ENCODE results near the gene CNKSR1. TPM values are rescaled to one million over a fixed set of nuclear protein-coding genes. Genes with fewer than 3 reads are reported as not detected.
A peak's percentile ranks its signal among the peaks of the same experiment; 100 is the strongest.

Gene CNKSR1
- total RNA-seq, 1 experiment from 2014 or later = 35.5 TPM

DNA sequence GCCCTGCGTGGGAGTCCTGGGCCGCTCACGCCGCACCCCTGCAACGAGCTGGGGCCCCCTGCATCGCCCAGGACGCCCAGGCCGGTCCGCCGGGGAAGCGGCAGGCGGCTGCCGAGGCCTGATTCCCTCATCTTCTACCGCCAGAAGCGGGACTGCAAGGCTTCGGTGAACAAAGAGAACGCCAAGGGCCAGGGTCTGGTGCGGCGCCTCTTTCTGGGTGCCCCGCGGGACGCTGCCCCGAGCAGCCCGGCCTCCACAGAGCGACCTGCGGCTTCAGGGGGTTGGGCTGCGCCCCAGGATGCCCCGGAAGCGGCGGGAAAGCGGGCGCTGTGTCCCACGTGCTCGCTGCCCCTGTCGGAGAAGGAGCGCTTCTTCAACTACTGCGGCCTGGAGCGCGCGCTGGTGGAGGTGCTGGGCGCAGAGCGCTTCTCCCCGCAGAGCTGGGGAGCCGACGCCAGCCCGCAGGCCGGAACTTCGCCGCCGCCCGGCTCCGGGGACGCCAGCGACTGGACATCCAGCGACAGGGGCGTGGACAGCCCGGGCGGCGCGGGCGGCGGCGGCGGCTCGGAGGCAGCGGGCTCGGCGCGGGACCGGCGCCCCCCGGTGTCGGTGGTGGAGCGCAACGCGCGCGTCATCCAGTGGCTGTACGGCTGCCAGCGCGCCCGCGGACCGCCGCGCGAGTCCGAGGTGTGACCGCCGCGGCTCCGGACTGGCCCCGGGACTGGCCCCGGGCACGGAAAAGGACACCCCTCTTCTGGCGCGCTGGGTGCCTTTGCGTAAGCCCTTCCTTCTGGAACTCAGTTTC is 15.7 kb upstream of the CNKSR1 start:
- DNase-seq (ENCODE audit: unreplicated experiment) = no peak
- ChIA-PET CTCF (interaction anchor here (1.1 to 2.0 kb wide), 3 partner anchors 8 to 72 kb away, joined by 3 to 6 read pairs (median 4); partner anchors contain the start of genes CEP85 and ZNF593), POLR2A (interaction anchor here (1.2 kb wide), 1 partner anchor 126 kb away, joined by 3 read pairs; no protein-coding TSS in a partner anchor)
- Mint-ChIP-seq H3K27ac (ENCODE audit: low read depth, unreplicated experiment) (no peak overlapping the region), H3K4me3 (ENCODE audit: unreplicated experiment) (peak overlapping the region; percentile 26), H3K4me1 (ENCODE audit: insufficient read depth, unreplicated experiment) (no peaks in the 10 kb centered on the region), H3K9me3 (ENCODE audit: unreplicated experiment) (no peaks in the 10 kb centered on the region), H3K27me3 (ENCODE audit: insufficient read depth, unreplicated experiment) (no peaks in the 10 kb centered on the region), H3K36me3 (ENCODE audit: insufficient read depth, unreplicated experiment) (no peaks in the 10 kb centered on the region)
- no TSS peak for BruUV-seq (replicated peaks)
- TF ChIP-seq, protein P1, sequence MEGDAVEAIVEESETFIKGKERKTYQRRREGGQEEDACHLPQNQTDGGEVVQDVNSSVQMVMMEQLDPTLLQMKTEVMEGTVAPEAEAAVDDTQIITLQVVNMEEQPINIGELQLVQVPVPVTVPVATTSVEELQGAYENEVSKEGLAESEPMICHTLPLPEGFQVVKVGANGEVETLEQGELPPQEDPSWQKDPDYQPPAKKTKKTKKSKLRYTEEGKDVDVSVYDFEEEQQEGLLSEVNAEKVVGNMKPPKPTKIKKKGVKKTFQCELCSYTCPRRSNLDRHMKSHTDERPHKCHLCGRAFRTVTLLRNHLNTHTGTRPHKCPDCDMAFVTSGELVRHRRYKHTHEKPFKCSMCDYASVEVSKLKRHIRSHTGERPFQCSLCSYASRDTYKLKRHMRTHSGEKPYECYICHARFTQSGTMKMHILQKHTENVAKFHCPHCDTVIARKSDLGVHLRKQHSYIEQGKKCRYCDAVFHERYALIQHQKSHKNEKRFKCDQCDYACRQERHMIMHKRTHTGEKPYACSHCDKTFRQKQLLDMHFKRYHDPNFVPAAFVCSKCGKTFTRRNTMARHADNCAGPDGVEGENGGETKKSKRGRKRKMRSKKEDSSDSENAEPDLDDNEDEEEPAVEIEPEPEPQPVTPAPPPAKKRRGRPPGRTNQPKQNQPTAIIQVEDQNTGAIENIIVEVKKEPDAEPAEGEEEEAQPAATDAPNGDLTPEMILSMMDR (IDR thresholded peaks at IDR 0.05; ENCODE audit: unreplicated experiment) = no peak
- intact Hi-C loops (cut with micrococcal nuclease) = no loop called here

DNA sequence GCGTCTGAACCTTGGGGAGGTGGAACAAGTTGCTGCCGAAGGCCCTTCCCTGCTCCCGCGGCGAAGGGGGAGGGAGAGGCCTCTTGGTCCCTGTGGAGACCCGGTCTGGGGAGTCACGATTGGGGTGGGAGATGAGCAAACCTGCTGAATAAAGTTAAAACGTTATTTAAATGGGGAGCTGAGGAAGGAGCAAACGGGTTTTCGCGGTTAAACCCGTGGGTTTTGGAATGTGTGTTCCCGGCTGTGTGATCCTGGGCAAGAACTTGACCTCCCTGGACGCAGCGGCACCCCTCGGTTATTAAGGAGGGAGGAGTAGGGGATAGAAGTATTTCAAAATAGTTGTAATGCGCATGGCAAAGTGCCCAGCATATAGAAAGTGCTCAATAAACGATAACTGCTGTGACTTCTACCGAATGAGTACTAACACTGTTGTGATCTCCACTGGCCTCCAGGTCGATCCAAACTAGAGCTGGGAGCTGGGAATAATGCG is 15.0 kb upstream of the CNKSR1 start:
- H3K27me3 Mint-ChIP-seq (ENCODE audit: insufficient read depth, unreplicated experiment) = no peaks in the 10 kb centered on the region
- no TSS peak for BruUV-seq (replicated peaks)
- H3K4me3 Mint-ChIP-seq (ENCODE audit: unreplicated experiment) = peak overlapping the region; percentile 26
- no peaks in the 10 kb centered on the region for H3K4me1 Mint-ChIP-seq (ENCODE audit: insufficient read depth, unreplicated experiment)
- H3K9me3 Mint-ChIP-seq (ENCODE audit: unreplicated experiment) = no peaks in the 10 kb centered on the region
- no peaks in the 10 kb centered on the region for H3K36me3 Mint-ChIP-seq (ENCODE audit: insufficient read depth, unreplicated experiment)
- POLR2A ChIA-PET = interaction anchor here (1.2 kb wide), 1 partner anchor 126 kb away, joined by 3 read pairs; no protein-coding TSS in a partner anchor
- intact Hi-C loops (cut with micrococcal nuclease) = no loop called here
- TF ChIP-seq, protein P1 (IDR thresholded peaks at IDR 0.05; ENCODE audit: unreplicated experiment) = no peak
- CTCF ChIA-PET = interaction anchor here (0.6 to 2.0 kb wide), 7 partner anchors 7 to 317 kb away, joined by 3 to 6 read pairs (median 4); partner anchors contain the start of genes CEP85 and ZNF593
- DNase-seq (ENCODE audit: unreplicated experiment) = no peak
- H3K27ac Mint-ChIP-seq (ENCODE audit: low read depth, unreplicated experiment) = no peak overlapping the region

DNA sequence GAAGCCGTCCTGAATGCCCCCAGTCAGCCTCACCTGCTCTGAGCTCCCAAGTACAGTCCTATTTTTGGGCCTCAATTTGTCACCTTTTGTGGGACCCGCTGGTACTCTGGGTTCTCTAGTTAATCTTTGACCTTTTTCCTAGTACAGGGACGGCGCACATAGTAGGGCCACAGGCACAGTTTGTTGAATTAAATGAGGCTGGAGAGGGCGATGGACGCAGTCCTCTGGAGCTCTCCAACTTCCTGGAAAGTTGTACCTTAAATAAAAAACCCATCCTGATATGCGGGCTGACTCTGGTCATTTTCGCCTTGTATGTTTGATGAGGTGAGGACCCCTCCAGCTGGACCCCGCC is 13.6 kb upstream of the CNKSR1 start:
- TF ChIP-seq, protein P1 (IDR thresholded peaks at IDR 0.05; ENCODE audit: unreplicated experiment) = no peak
- BruUV-seq (replicated peaks) = no TSS peak
- POLR2A ChIA-PET = interaction anchor here (1.0 to 1.1 kb wide), 2 partner anchors 55 to 123 kb away, joined by 3 read pairs; no protein-coding TSS in a partner anchor
- DNase-seq (ENCODE audit: unreplicated experiment) = no peak
- Mint-ChIP-seq H3K4me1 (ENCODE audit: insufficient read depth, unreplicated experiment) (no peaks in the 10 kb centered on the region), H3K9me3 (ENCODE audit: unreplicated experiment) (no peaks in the 10 kb centered on the region), H3K27me3 (ENCODE audit: insufficient read depth, unreplicated experiment) (no peaks in the 10 kb centered on the region), H3K4me3 (ENCODE audit: unreplicated experiment) (peak overlapping the region; percentile 64), H3K36me3 (ENCODE audit: insufficient read depth, unreplicated experiment) (no peaks in the 10 kb centered on the region), H3K27ac (ENCODE audit: low read depth, unreplicated experiment) (no peak overlapping the region)
- CTCF ChIA-PET = interaction anchor here (0.6 to 2.0 kb wide), 10 partner anchors 11 to 272 kb away, joined by 3 to 7 read pairs (median 4); partner anchors contain the start of gene CEP85
- intact Hi-C loops (cut with micrococcal nuclease) = loop anchor here (1.0 to 2.0 kb wide), 2 partner anchors 58 to 127 kb away; no protein-coding TSS in a partner anchor

Data from MCF 10A (cell line).